ENCODE measurements around the gene SLC15A2. TPM values are rescaled to one million over a fixed set of nuclear protein-coding genes. Genes with fewer than 3 reads are reported as not detected.

The SLC15A2 gene
- total and polyA plus RNA-seq, 9 of the 15 experiments (the other 6 are each of a cell fraction or from before 2014, with no cell fraction given): 0.05 to 0.53 (median 0.25) TPM; not detected in 1

- in situ Hi-C loops (cut with MboI) (no loop called here), intact Hi-C loops (cut with micrococcal nuclease) (no loop called here)
- CTCF ChIA-PET (ENCODE audit: low intra/inter-chr PET ratio): no interaction called here
- Histone ChIP-seq H3K4me3 (no peak overlapping the region), H3K36me3 (ENCODE audit: control insufficient read depth, insufficient read depth, low read length) (no peaks in the 10 kb centered on the region), H3K4me1 (replicated peaks in 1 of 2; ENCODE audit: control insufficient read depth in 2 of 2, insufficient read depth in 2 of 2, low read length in 2 of 2) (no peaks in the 10 kb centered on the region), H3K9ac (ENCODE audit: insufficient read depth in 1 of 2, low read depth in 2 of 2, low read length in 2 of 2) (no peak overlapping the region), H3K9me1 (ENCODE audit: control insufficient read depth, insufficient read depth, low read length) (no peaks in the 10 kb centered on the region), H3K27ac (ENCODE audit: extremely low read depth, low read depth, low read length) (no peak overlapping the region), H3K4me2 (ENCODE audit: insufficient read depth, low read length) (no peak overlapping the region), H2AFZ (ENCODE audit: low read depth, low read length) (no peak overlapping the region), H4K20me1 (replicated peaks; ENCODE audit: control insufficient read depth, insufficient read depth, low read length) (no peaks in the 10 kb centered on the region), H3K27me3 (ENCODE audit: control insufficient read depth in 2 of 2, insufficient read depth in 2 of 2, low read length in 2 of 2) (no peaks in the 10 kb centered on the region), H3K9me3 (replicated peaks; ENCODE audit: control insufficient read depth, insufficient read depth, low read depth, low read length) (no peaks in the 10 kb centered on the region), H3K79me2 (ENCODE audit: control insufficient read depth, insufficient read depth, low read length) (no peaks in the 10 kb centered on the region)
- POLR2A ChIA-PET: interaction anchor here (0.7 kb wide), 1 partner anchor 39 kb away, joined by 3 read pairs; no protein-coding TSS in a partner anchor
- 0% methylated on average over 2 of the region's 2 CpGs for WGBS (ENCODE audit: insufficient coverage, low coverage, missing lambda C conversion rate)
- BruUV-seq (replicated peaks): no TSS peak
- ATAC-seq (no peak), FAIRE-seq (no peak), DNase-seq (ENCODE audit: extremely low read depth in 1 of 4, low spot score in 3 of 4) (no peak)
- TF ChIP-seq GATA2 (CRISPR knock-in tag; IDR thresholded peaks at IDR 0.05): no peak
- TF ChIP-seq HDGF (IDR thresholded peaks at IDR 0.05): no peak
- TF ChIP-seq SMARCE1 (IDR thresholded peaks at IDR 0.05): no peak
- no peak for TF ChIP-seq ZNF224 (CRISPR knock-in tag; IDR thresholded peaks at IDR 0.05)
- no peak for TF ChIP-seq ZNF696 (CRISPR knock-in tag; conservative IDR thresholded peaks at IDR 0.05)
- no peak for TF ChIP-seq XRCC4 (IDR thresholded peaks at IDR 0.05; ENCODE audit: extremely low read depth, insufficient read depth, insufficient read length)
- no peak for TF ChIP-seq MGA (IDR thresholded peaks at IDR 0.05)
- TF ChIP-seq NFIC (IDR thresholded peaks at IDR 0.05): no peak
- TF ChIP-seq KLF13 (tag; IDR thresholded peaks at IDR 0.05; ENCODE audit: borderline replicate concordance, low read depth): no peak
- no peak for TF ChIP-seq THRB (CRISPR knock-in tag; conservative IDR thresholded peaks at IDR 0.05)
Measured at GRCh38 chr3:121957674-121958415, 63.6 kb downstream of the SLC15A2 start.

Data from K562 (cell line).